Neutrophil (primary cell): ENCODE data around the gene GGNBP2.

Experiments used
- H3K27ac ChIP-seq: fragments of 200-600 bp; sonication (generic); 2 replicates; pipeline ENCODE4 v1.5.1; 2016; ENCODE audit warnings: mild to moderate bottlenecking, moderate library complexity
- H3K27me3 ChIP-seq: fragments of 200-600 bp; sonication (generic); 2 replicates; pipeline ENCODE4 v1.6.0; 2016; ENCODE audit warnings: mild to moderate bottlenecking
- H3K36me3 ChIP-seq: fragments of 200-600 bp; sonication (generic); 2 replicates; pipeline ENCODE4 v1.5.1; 2017
- H3K4me1 ChIP-seq, 2 experiments: fragments of 200-600 bp in 1 of 2; sonication (generic) in 1 of 2; 1 replicate in 1 of 2; 2 replicates in 1 of 2; pipeline versions ENCODE4 v1.5.1 to v1.6.1; 2013 to 2016; ENCODE audit warnings: low read depth in 1 of 2, low read length in 1 of 2, mild to moderate bottlenecking in 1 of 2, moderate library complexity in 1 of 2; ENCODE audit not compliant: control insufficient read depth in 1 of 2, insufficient read depth in 1 of 2
- H3K4me3 ChIP-seq, 2 experiments: fragments of 200-600 bp in 1 of 2; sonication (generic) in 1 of 2; 1 replicate in 1 of 2; 2 replicates in 1 of 2; pipeline ENCODE4 v1.5.1; 2013 to 2016; ENCODE audit warnings: low read depth in 1 of 2, low read length in 1 of 2, mild to moderate bottlenecking in 1 of 2, moderate library complexity in 1 of 2
- H3K9me3 ChIP-seq: fragments of 200-600 bp; sonication (generic); 2 replicates; pipeline ENCODE4 v1.5.1; 2016
- CTCF ChIP-seq: fragments of 200-600 bp; sonication (generic); IDR thresholded peaks from 2 replicates; pipeline ENCODE4 v1.5.1; 2016; ENCODE audit warnings: antibody characterized with exemption

GGNBP2 gene

GRCh38 chr17:36544307-36545076, at the start of gene GGNBP2:
Gene GGNBP2, plus strand, starts transcription at chr17:36544919. Its CDS starts 806 bp downstream, at chr17:36545725.
- Histone ChIP-seq H3K9me3 (no peaks in the 10 kb centered on the region), H3K4me1 (peaks cover 49 to 53% of the 10 kb centered on the region in 2 experiments)
- no peak for TF ChIP-seq CTCF

GRCh38 chr17:36495076-36495578, 49.6 kb upstream of the GGNBP2 start:
- H3K9me3 ChIP-seq: no peaks in the 10 kb centered on the region
- H3K36me3 ChIP-seq: peaks cover 73% of the 10 kb centered on the region
- H3K4me1 ChIP-seq: no peaks in the 10 kb centered on the region
- H3K4me3 ChIP-seq: no peak overlapping the region
- no peaks in the 10 kb centered on the region for H3K27me3 ChIP-seq
- no peak overlapping the region for H3K27ac ChIP-seq
- no peak for TF ChIP-seq CTCF

More at GRCh38 chr17:36544307-36545076, at the start of gene GGNBP2:
- Histone ChIP-seq H3K4me3 (peak within 1 kb of the TSS; percentile 93 to 99), H3K36me3 (peaks cover 3% of the 10 kb centered on the region), H3K27ac (peak within 1 kb of the TSS; percentile 100), H3K27me3 (no peaks in the 10 kb centered on the region)

- no peak for TF ChIP-seq CTCF
- H3K36me3 ChIP-seq: peaks cover 81% of the 10 kb centered on the region
- no peaks in the 10 kb centered on the region for H3K9me3 ChIP-seq
- no peak overlapping the region for H3K4me3 ChIP-seq
- H3K27me3 ChIP-seq: no peaks in the 10 kb centered on the region
- H3K27ac ChIP-seq: no peak overlapping the region
- no peaks in the 10 kb centered on the region for H3K4me1 ChIP-seq
These were observed 48.5 kb upstream of the GGNBP2 start for GRCh38 chr17:36496018-36496789.

GRCh38 chr17:36498155-36498554, 46.6 kb upstream of the GGNBP2 start:
- TF ChIP-seq CTCF: no peak
- no peaks in the 10 kb centered on the region for H3K27me3 ChIP-seq
- no peak overlapping the region for H3K27ac ChIP-seq
- peaks cover 84% of the 10 kb centered on the region for H3K36me3 ChIP-seq
- H3K9me3 ChIP-seq: no peaks in the 10 kb centered on the region
- H3K4me1 ChIP-seq: no peaks in the 10 kb centered on the region
- no peak overlapping the region for H3K4me3 ChIP-seq

- Histone ChIP-seq H3K36me3 (peaks cover 84% of the 10 kb centered on the region), H3K4me3 (no peak overlapping the region), H3K4me1 (no peaks in the 10 kb centered on the region), H3K9me3 (no peaks in the 10 kb centered on the region), H3K27me3 (no peaks in the 10 kb centered on the region), H3K27ac (no peak overlapping the region)
- no peak for TF ChIP-seq CTCF
These were observed 46.0 kb upstream of the GGNBP2 start for GRCh38 chr17:36498560-36499300.
